T-helper 2 cell (primary cell): ENCODE measurements around the gene UNC5B.

Experiments
- DNase-seq, 5 experiments: peaks; one replicate each; pipeline versions ENCODE4 v3.0.0 to v3.0.0-alpha.2; 2012 to 2022

UNC5B gene

DNA sequence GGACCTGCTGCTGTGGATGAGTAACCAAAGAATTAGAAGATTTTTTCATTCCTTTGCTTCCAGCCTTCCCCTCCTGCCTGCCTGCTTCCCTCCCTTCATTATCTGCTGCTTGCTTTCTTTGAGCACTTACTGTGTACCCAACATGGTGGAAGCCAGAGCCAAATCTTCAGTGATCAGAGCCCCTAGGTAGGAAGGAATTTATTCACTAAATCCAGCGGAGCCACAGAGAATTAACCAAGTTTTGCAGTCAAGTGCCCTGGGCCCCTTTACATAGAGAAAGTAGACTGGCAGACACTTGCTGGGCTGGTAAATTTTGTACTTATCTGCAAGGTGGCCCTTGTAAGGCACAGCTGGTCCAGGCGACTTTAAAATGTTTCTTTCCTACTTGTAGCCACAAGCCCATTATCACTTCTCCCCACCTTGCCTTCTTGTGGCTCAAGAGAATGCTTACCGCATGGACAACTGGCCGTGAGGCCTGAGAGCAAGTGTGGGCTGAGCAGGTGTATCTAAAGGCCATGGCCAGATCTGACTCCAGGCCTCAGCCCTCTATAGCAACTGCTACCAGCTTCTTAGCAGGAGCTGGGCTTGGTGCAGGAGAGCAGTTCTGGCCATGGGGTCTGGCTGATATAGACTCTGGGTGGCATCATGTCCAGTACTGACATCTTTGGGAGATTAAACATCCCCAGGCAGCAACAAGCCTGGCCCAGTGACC, 11.1 kb downstream of the UNC5B start:
- no peak for DNase-seq

DNA sequence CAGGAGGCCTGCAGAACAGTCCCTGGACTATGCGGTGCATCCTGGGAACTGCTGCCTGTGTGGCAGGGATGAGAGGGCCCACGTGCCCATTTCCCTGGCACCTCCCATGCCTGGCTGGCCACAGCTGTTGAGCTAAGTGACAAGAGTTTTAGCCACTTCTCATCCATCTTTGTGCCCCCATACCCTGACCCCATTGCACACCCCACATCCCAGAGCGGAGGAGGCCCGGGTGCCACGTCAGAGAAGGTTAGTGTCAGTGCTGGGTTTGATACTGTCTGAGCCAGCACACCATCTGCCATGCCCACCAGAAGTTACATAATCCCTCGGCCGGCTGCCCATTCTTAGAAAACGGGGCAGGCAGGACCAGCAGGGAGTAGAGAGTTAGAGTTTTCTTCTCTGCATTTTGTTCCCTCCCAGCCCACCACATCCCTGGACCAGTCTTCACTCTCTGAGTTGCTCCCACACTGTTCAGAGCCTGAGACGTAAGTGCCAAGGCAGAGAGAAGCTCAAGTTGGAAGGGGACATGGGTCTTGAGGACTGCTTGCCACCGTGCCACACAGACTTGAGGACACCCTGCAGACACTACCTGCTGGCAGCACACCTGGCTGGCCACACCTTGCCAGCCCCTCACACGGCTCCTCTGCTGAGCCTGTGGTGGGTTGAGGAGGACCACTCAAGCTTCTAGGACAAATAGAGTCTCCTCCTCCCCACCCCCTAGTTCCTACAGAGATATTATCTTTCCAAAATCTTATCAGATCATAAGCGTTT, 13.1 kb downstream of the UNC5B start:
- no peak for DNase-seq

DNA sequence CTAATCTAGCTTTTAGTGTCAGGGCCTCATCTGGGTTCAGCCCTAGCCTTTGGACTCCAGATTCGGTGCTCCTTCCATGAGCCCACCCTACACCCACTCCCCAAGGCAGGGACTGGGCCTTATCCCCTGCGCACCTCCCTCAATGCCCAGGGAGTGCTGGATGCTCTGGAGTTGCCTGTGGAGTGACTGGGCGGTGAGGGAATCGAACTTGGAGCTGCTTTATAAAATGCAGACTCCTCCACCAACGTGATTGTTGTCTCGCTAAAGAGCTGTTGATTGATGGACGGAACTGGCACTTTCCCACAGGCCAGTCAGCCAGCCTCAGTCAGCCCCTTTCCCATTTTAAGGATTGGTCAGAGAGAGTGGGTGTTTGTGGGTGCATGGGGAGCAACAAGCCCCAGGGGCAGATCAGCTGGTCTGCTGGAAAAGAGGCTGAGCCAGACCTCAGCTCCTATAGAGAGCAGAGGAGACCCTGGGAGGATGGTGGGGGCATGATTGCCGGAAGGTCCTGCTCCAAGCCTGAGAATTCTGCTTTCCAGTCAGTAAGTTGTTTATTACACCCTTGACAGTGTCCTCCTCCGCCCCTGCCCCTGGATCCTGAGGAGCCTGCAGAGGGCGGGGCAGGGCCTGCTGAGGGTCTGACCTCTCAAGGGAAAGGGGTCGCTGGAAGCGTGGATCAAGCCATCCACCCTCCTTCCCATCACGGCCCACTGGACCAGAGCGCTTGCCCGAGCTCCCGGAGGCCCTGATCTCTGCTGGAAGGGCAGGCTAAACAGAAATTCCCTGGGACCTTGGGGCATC, 16.7 kb downstream of the UNC5B start:
- DNase-seq, result no peak

DNA sequence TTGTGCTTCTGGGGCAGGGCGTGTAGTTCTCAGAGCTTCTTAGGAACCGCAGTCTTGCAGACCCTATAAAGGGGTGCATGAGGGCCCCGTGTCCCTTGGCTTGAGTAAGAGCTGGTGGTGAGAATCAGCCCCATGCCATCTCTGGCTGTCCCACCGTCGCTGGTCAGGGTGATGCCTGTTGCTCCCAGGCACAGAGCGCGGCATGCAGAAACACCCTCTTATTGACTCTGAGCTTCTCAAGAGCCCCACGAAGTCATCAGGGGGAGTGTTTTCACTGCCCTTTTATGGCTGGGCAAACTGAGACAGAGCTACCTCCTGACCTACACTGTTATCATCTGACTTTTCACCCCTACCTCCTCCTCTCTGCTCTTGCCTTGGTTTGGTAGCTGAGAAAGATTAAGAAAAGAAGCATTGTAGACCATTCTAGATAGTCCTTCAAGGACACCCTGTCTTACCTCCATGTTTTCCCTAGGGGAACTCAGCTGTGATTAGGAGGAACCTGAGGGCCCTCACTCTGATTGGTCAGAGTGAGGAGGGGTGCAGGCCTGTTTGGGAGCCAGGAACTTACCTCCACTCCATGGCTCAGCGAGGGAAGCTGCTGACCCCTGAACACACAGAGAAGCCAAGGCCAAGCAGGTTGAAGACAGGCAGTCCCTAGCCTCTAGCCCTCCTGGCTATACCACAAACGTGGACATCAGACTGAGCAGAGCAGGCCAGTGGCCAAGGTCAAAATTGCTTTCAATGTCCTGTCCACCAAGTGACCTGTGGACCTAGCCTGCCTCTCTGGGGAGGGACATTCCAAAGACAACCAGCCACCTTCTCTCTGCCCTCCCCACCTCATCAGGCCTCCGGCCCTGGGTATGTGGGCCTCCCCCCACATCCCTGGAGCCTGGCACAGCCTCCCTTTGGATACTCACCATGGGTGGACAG, 17.6 kb downstream of the UNC5B start:
- no peak for DNase-seq

DNA sequence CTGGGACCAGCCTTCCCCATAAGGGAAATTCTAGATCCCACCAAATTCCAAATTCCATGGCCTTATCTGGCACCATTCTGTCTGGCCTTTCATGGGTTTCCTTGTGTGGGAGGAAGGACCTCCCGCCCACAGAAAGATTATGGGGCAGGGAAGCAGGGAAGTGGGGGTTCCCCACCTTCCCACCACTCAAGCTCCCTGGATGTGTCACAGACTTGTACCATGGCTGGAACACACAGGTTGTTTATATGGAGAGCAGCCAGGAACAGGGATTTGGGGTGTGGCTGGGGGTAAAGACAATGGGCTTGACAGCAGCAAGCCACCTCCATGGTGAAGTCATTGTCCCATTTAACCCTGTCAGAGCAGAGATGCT, 18.3 kb downstream of the UNC5B start:
- DNase-seq, result no peak

DNA sequence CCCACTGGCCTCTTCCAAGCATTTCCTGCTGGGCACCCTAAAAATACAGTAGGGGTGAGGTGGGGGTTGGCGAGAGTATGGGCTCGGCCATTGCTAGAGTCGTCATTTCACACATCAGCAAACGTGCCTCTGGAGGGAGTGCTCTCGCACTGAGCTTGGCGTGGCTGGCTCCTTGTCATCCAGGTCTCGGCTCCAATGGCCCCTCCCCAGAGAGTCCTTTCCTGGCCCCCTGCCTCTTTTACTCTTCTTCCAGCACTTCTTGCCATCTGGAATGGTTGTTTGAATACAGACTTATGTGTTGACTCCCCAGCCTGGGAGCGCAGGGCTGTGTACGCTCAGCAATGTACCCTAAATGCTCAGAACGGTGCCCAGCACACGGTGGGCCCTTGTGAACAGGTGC, 18.8 kb downstream of the UNC5B start:
- DNase-seq, result no peak

DNA sequence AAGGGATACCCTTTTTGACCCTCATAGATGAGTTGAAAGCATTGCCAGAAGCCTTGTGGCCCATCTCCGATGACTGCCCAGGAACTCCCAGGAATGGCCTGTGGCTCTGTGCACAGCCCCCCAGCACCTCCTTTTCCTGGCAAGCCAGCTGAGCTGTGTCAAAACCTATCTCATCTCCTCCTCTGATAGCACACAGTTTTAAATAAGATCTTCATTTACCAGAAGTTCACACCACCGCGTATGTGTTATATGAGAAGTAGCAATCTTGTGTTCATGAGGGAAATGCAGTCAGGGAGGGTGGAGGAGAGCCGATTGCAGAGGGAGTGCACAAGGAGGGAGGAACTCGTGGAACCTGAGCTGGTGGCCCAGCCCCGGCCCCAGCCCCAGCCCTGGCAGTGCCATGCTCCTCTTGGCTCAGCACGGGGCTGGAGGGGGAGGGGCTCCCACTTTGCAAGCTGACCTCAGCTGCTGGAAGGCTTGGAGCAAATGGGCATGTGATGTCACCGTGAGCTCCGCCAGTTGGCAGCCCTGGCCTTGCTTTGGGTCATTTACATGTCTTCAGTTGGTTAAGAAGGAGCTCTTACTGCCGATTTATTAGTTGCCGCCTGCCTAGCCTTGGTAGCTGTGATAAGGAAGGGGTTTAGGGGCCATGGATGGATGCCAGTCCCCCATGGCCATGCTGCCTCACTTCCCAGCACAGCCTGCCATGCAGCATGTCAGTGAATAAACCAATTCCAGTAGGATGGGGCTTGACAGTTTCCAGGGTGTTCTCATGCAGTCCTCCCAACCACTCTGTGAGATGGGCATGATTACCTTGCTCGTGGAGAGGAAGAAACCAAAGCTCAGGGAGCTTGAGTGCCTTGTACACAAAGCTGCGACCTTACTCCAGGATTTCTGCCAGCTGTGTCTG, 20.0 kb downstream of the UNC5B start:
- DNase-seq, result no peak

DNA sequence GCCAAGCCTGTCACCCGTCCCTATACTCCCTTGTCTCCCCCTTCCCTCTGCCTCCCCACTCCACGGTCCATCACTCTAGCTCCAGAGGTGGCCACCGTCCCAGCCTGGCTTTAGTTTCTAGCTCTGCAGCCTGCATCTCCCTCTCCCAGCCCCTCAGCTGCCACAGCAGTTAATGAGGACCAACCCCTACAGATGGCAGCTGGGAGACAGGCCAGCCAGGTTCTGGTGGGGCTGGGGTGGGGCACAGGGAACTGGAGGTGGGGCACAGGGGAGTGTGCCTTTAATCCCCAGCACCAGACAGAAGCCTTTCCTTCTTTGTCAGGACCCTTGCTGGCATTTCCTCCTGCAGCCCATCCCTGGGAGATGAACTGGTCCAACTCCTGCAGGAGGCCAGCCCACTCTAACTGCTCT, 21.1 kb downstream of the UNC5B start:
- DNase-seq, result no peak

DNA sequence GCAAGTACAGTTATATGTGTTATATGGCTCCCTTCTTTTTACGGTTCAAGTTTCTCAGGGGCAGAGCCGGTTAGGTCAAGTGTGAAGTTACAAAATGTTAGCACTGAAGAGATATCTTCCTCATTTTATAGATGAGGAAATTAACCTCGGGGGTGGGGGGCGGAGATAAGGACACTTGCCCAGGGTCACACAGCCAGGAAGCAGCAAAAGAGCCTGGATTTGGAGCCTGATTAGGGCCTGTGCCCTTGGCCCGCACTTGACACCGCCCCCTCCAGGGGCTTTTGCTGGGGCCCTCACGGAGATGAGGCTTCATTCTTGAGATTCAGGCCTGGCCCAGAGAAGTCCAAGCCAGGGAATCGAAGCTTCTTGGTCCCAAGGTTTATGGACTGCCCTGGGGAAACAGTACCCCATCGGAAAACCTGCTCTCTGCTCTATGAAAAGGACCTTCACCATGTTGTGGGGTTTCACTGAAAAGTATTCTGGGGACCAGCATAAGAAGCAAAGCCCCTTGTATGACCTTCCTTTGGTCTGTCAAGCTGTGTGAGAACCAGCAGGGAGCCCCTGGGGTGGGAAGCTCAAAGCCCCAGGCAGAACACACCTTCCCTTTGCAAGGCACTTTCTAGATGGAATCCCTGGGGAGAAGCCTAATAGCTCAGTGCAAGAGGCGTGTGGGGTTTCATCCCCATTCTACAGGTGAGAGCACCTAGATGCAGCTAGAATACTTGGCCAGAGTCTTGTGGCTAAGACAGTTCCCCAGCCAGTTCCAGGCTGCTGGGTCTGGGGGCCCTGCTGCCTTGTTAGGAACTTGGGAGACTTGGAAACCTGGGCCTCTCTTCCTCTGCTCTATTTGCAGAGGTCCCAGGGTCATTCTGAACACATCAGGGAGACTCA, 21.9 kb downstream of the UNC5B start:
- DNase-seq, result no peak

DNA sequence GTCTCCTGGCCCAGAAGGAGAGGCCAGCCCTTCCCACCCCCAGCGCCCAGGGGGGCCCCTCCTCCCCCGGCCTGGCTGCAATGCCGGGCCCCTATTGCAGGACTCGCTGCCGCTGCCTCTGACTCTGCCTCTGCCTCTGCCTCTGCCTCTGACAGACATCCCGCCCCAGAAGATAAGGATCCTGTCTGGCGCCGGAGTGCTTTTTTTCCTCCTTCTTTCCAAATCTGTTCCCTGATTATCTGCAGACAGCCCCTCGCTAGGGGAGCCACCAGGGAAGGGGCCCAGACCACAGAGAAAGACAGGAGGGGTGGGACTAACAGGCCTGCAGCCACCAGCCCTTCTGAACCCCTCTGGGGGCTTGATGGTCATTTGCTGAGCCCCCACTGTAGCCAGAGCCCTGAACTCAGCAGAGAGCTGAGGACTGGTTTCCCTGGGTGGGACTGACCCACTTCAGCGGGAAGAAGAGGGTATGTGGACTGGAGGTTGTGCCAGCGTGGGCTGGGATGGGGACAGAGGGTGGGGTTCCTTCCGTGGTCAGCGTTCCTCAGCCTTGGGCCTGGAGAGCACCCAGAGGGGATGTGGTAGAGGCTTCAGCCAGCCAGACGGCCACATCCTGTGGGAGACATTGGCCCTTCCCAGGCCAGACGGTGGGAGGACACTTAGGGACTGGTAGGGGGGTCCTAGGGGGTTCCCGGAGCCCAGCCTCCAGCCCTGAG, 22.8 kb downstream of the UNC5B start:
- DNase-seq, result no peak

DNA sequence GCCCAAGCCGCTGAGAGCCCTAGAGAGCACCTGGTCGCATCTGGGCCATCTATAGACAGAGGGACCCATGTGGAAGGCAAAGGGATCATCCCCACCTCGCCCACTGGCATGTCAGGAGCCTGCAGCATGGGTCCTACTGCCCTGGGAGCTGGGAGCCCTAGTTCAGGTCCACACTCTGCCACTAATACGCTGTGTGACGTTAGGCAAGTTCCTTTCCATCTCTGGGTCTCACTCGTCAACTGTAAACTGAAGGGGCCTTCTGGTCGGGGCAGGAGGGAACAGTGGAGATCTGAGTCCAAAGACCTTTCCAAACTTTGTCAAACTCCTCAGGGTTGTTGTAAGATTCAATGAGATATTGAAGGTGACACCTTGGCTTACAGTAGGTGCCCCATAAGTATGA, 23.4 kb downstream of the UNC5B start:
- DNase-seq, result no peak

DNA sequence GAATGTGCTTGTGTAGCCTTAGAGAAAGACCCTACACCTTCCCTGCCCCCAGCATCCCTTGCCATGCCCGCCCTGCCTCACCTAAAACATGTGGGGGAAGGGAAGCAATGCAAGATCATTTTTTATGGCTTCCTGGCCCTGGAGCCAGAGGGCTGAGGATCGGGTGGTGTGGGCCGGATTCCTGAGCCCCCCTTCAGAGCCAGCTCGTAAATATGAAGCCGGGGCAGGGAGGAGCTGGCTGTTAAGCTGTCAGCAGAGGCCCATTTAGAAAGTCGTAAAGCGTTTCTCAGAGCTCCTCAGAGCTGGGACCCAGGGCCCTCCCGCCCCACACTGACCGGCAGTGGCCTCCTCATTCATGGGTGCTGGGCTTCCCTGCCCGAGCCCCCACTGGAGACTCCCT, 23.9 kb downstream of the UNC5B start:
- DNase-seq, result no peak

DNA sequence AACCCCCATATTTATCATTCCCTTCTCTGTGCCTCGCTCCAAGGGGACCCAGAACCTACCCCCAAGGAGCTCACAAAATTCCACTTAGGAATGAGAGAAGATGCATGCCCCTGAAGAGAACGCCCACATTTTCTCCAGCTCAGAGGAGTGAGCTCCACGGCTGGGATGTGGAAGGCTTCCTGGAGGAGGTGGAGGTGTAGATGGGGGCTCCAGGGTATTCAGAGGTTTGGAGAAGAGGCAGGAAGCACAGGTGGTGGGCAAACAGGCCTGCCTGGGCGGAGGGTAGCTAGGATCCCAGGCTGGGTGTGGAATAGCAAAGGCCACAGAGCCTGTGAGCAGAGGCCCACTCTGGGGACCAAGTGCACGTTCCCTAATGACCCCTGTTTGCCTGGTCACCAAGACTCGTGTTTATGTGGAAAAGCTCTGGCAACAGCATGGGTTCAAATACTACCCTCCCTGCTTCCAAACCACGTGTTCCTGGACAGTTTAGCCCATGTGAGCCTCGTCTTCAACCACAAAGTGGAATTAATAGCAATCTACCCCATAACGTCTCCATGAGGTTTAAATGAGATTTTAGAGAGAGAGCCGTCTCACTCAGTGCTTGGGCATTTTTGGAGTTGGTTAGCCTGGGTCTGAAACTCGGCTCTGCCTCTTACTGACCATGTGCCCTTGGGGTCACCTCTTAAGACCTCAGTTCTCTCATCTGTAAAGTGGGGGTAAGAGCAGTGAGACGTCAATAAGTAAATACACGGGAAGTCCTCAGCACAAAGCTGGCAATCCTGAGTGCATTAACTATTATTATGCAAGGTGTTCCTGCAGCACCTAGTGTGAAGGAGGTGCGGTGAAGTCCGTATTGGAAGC, 24.7 kb downstream of the UNC5B start:
- no peak for DNase-seq

DNA sequence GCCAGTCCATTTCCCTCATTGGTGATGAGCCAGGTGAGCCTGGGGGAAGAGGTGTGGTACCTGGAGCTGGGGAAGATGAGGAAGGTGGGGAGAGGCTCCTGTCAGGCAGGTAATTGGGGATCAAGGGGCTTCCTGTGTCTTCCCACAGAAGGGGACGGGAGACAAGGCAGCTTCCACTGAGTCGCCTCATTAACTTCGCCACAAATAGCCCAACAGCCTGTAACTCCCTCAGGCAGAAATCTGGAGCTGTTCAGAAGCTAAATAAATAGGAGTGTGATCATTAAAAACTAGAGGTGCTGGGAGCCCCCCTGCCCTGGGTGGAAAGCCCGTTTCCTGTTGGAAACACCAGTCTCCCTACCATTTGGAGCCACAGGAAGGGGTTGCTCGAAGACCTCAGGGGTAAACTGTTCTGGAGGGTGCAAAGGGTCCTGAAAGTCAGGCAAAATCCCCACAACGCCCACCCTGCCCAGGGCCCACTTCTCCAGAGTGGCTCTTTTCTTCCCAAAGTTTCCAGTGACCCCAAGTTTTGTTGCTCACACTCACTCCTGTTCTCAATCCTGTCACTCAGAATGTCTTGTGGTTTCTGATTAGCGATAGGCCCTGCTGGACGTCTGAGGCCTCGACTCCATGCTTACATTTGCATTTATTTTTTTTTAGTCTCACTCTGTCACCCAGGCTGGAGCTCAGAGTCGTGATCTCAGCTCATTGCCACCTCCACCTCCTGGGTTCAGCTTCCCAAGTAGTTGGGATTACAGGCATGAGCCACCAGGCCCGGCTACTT, 25.7 kb downstream of the UNC5B start:
- DNase-seq, result no peak

DNA sequence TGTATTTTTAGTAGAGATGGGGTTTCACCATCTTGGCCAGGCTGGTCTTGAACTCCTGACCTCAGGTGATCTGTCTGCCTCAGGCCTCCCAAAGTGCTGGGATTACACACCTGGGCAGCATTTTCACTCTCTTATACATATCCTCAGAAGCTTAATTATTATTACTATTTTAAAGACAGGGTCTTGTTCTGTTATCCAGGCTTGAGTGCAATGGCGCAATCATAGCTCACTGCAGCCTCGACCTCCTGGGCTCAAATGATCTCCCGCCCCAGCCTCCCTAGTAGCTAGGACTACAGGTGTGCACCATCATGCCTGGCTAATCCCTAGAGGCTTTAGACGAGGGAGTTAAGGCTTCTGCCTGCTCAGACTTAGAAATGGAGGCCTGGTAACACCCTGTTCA, 26.3 kb downstream of the UNC5B start:
- DNase-seq, result no peak

DNA sequence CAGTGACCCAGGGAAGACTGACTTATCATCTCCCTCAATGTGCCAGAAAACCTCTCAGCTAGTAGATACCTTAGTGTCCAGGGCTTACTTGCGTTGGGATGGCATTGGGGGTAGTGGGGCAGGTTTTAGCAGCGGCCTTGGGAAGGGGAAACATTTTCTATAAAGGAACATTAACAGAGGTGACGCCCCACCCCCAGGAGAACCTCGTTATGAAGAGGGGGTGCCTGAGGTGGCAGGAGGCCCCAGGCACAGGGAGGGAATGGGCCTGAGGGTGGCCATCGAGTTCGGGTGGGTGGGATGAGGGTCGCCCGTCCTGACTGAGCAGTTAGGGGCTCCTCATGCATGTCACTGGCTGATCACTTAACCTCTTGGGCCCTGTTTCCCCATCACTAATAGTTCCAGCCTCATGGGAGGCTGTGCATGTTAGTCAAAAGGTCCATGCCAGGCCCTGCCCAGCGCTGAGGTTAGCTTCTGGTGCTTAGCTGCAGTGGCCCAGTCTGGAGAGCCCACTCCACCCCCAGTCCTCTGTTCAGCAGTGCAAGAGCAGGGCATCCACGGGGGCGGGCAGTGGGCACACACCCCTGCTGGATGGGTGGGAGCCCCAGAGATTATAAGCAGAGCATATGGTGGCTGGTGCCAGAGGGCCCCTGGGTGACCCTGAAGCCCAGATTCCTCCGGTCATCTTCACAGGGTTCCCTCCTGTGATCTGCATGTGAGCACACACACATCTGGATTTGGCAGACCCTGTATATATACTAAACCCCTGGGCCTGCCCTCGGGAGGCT, 27.0 kb downstream of the UNC5B start:
- DNase-seq, result no peak
